ENCODE measurements around the gene CD248. TPM values are rescaled to one million over a fixed set of nuclear protein-coding genes. Genes with fewer than 3 reads are reported as not detected.

CD248 gene
- total RNA-seq, 1 donor from 2014 or later: 58.8 TPM

DNA sequence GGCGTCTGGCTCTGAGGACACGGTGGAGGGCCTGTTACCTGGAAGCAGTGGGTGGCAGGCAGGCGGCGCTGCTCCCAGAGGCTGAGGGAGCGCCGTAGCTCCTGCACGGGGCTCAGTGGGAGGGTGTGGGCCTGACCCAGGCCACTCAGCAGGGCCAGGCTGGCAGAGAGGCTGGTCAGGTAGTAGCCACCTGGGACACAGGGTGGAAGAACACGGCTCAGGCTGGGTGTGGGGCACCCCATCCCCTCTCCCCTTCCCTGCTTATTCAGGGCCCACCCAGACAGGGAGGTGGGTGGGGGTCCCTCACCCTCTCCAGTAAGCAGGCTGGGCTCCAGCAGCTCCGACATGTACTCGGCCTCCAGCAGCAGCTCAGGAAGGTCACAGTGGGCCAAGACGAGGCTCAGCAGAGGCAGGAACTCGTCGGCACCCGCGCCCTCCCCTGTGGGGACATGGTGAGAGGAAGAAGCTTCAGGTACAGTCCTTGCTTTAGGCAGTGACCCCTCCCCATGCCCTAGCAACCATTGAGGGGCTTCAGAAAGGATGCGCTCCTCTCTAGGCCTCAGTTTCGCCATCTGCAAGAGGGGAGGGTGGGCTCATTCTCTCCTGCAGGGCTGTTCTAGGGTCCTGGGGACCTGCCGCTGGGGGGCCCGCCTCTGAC is 16.5 kb upstream of the CD248 start:
- DNase-seq (ENCODE audit: low read depth): no peak
- FAIRE-seq: no peak
- H3K4me1 Mint-ChIP-seq (ENCODE audit: low read depth, unreplicated experiment): peaks cover 27% of the 10 kb centered on the region
- peaks cover 46% of the 10 kb centered on the region for H3K4me1 ChIP-seq (ENCODE audit: insufficient read depth, low read length)
- H3K9ac ChIP-seq (ENCODE audit: low read length): no peak overlapping the region
- H3K4me2 ChIP-seq (ENCODE audit: low read length): peak overlapping the region; percentile 99
- no peak overlapping the region for H3K27ac Mint-ChIP-seq (ENCODE audit: unreplicated experiment)
- no peak for TF ChIP-seq EZH2 (IDR thresholded peaks at IDR 0.05; ENCODE audit: insufficient read depth, low read length)
- TF ChIP-seq CTCF (IDR thresholded peaks at IDR 0.05; ENCODE audit: insufficient read depth, low read depth, low read length): no peak
- peaks cover 3% of the 10 kb centered on the region for H3K36me3 ChIP-seq (ENCODE audit: insufficient read depth, low read length)
- H3K27me3 ChIP-seq (ENCODE audit: insufficient read depth, low read length): no peaks in the 10 kb centered on the region
- H3K27me3 Mint-ChIP-seq (ENCODE audit: low read depth, unreplicated experiment): no peaks in the 10 kb centered on the region
- peaks cover 50% of the 10 kb centered on the region for H4K20me1 ChIP-seq (ENCODE audit: insufficient read depth, low read length)
- H3K4me3 Mint-ChIP-seq (ENCODE audit: unreplicated experiment): no peak overlapping the region
- H3K9me3 ChIP-seq (ENCODE audit: insufficient read depth, low read depth, low read length): no peaks in the 10 kb centered on the region
- peaks cover 2% of the 10 kb centered on the region for H3K9me3 Mint-ChIP-seq (ENCODE audit: unreplicated experiment)
- peaks cover 27% of the 10 kb centered on the region for H3K79me2 ChIP-seq (ENCODE audit: insufficient read depth, low read length)
- no peak overlapping the region for H2AFZ ChIP-seq (ENCODE audit: low read depth, low read length)
- H3K27ac ChIP-seq (ENCODE audit: low read depth, low read length): no peak overlapping the region
- H3K4me3 ChIP-seq (ENCODE audit: insufficient read depth, low read depth, low read length): no peak overlapping the region
- H3K36me3 Mint-ChIP-seq (ENCODE audit: low read depth, unreplicated experiment): peaks cover 5% of the 10 kb centered on the region

DNA sequence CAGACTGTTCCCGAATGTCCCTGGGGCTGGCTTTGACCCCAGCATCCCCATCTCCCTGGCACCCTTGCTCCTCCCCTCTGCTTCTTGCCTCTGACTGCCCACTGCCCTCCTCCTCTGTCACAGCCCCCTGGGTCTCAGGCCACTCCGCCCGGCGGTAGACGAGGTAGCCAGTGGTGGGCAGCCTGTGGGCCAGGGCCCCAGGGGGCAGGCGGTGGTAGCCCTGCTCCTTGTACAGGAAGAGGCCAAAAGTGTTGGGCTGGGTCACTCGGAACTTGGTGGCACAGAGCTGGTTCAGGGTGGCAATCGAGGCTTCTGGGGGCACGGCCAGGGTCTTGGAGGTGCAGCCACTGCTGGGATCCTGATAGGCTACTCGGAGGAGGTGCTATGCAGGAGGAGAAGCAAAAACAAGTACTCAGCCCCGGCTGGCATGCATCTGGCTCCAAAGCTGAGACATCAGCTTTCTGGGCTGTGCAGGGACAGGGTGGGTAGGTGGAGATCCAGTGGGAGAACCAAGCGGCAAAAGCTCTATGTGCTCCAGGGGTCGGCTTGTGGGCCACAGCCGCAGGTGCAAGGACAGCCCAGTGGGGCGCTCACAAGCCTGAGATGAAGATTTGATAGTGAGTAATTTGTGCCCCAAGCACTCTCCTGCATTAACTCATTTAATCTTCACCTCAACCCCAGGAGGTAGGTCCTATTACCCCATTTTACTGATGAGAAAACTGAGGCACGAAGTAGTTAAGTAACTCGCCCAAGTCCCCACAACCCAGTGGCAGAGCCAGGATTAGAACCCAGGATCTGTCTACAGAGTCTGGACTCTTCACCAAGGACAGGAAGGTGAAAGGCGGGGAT is 15.8 kb upstream of the CD248 start:
- no peak for TF ChIP-seq EZH2 (IDR thresholded peaks at IDR 0.05; ENCODE audit: insufficient read depth, low read length)
- no peak for TF ChIP-seq CTCF (IDR thresholded peaks at IDR 0.05; ENCODE audit: insufficient read depth, low read depth, low read length)
- Mint-ChIP-seq H3K4me3 (ENCODE audit: unreplicated experiment) (no peak overlapping the region), H3K36me3 (ENCODE audit: low read depth, unreplicated experiment) (peaks cover 5% of the 10 kb centered on the region), H3K27me3 (ENCODE audit: low read depth, unreplicated experiment) (no peaks in the 10 kb centered on the region), H3K27ac (ENCODE audit: unreplicated experiment) (peak overlapping the region; percentile 47), H3K4me1 (ENCODE audit: low read depth, unreplicated experiment) (peaks cover 29% of the 10 kb centered on the region), H3K9me3 (ENCODE audit: unreplicated experiment) (peaks cover 2% of the 10 kb centered on the region)
- H3K27ac ChIP-seq (ENCODE audit: low read depth, low read length): no peak overlapping the region
- no peak for FAIRE-seq
- no peak overlapping the region for H2AFZ ChIP-seq (ENCODE audit: low read depth, low read length)
- peaks cover 3% of the 10 kb centered on the region for H3K36me3 ChIP-seq (ENCODE audit: insufficient read depth, low read length)
- peaks cover 49% of the 10 kb centered on the region for H4K20me1 ChIP-seq (ENCODE audit: insufficient read depth, low read length)
- no peak overlapping the region for H3K9ac ChIP-seq (ENCODE audit: low read length)
- no peaks in the 10 kb centered on the region for H3K9me3 ChIP-seq (ENCODE audit: insufficient read depth, low read depth, low read length)
- H3K4me3 ChIP-seq (ENCODE audit: insufficient read depth, low read depth, low read length): no peak overlapping the region
- no peak overlapping the region for H3K4me2 ChIP-seq (ENCODE audit: low read length)
- peaks cover 46% of the 10 kb centered on the region for H3K4me1 ChIP-seq (ENCODE audit: insufficient read depth, low read length)
- H3K27me3 ChIP-seq (ENCODE audit: insufficient read depth, low read length): no peaks in the 10 kb centered on the region
- no peak for DNase-seq (ENCODE audit: low read depth)
- peaks cover 27% of the 10 kb centered on the region for H3K79me2 ChIP-seq (ENCODE audit: insufficient read depth, low read length)

All from astrocyte (in vitro differentiated cells and primary cell).